ENCODE data around the gene ABCA7.

Gene ABCA7

DNA sequence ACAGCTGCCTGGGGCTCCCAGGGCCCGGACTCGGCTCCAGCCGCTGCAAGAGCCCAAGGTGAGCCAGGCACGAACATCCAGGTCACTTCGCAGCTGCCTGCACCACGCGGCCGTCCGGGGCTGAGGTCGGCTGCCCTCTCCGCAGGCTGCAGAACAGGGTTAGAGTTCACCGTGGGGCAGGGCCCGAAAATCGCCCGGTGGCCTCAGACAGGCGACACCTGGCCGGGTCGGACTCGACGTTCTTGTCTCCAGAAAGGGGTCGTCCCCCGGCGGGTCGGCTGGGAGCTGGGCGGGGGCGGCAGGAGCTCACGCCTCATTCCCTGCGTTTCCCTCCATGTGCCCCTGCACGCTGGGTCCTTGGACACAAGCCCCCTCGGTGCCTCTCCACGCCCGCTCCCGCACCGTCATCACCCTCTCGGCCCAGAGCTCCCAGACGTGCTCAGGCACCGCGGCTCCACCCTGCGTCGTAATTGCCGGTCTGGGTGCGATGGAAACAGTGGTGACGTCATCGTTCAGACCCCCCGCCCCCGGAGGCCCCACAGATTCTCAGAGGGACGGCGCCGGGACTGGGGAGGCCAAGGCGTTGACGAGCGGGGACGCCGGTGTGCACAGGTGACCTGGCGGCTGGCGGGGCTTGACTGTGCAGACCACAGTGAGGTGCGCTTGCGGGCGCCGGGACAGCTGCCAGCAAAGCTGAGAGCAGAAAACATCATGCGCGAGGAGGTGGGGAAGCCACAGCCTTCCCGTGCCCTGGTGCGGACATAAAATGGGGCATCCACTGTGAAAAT, 43.7 kb upstream of the ABCA7 start:
- peaks cover 13% of the 10 kb centered on the region for H3K27me3 ChIP-seq (replicated peaks; ENCODE audit: control insufficient read depth, insufficient read depth, low read length)
- H3K4me1 ChIP-seq (ENCODE audit: control insufficient read depth, insufficient read depth, low read length), result peaks cover 5% of the 10 kb centered on the region
- DNase-seq (ENCODE audit: low read depth), result peak; percentile 57
- peak overlapping the region; percentile 20 for H3K9ac ChIP-seq (ENCODE audit: low read length)
- no peaks in the 10 kb centered on the region for H3K36me3 ChIP-seq (ENCODE audit: control insufficient read depth, insufficient read depth, low read length, severe bottlenecking)
- H3K4me3 ChIP-seq (ENCODE audit: low read length), result peak overlapping the region; percentile 41
- no peaks in the 10 kb centered on the region for H3K9me3 ChIP-seq (ENCODE audit: control insufficient read depth, low read length)

DNA sequence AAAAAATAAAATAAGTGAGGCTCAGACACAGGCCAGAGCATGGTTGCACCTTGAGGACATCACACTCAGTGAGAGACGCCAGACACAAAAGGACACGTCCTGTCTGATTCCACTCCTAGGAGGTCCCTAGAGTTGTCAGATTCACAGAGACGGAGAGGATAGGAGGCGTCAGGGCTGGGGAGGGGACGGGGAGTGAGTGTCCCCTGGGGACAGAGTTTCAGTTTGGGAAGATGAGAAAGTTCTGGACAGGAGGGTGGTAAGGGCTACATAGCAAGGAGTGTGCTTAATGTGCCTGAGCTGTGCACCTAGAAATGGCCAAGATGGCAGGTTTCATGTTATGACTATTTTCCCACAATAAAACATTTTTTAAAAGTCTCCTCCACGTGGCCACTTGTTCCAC, 41.8 kb upstream of the ABCA7 start:
- Histone ChIP-seq H3K9me3 (ENCODE audit: control insufficient read depth, low read length) (no peaks in the 10 kb centered on the region), H3K36me3 (ENCODE audit: control insufficient read depth, insufficient read depth, low read length, severe bottlenecking) (no peaks in the 10 kb centered on the region), H3K9ac (ENCODE audit: low read length) (no peak overlapping the region), H3K4me1 (ENCODE audit: control insufficient read depth, insufficient read depth, low read length) (peaks cover 5% of the 10 kb centered on the region), H3K4me3 (ENCODE audit: low read length) (no peak overlapping the region), H3K27me3 (replicated peaks; ENCODE audit: control insufficient read depth, insufficient read depth, low read length) (peaks cover 18% of the 10 kb centered on the region)
- DNase-seq (ENCODE audit: low read depth), result no peak

DNA sequence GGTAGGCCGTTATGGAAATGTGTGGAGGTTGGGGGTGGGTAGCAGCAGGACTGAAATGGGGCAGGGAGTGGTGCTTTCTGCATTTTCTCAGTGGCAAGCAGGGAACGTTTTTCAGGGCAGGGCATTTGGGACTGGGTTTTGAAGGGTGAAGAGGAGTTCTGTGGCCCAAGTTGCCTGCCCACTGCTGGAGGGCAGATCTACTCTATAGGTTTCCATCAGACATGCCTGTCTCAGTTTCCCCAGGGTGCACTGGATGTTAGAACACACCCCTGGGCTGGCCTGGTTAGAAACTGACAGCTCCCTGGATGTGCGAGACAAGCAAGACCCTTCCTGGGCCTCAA, 40.6 kb upstream of the ABCA7 start:
- no peak for DNase-seq (ENCODE audit: low read depth)
- H3K9me3 ChIP-seq (ENCODE audit: control insufficient read depth, low read length), result no peaks in the 10 kb centered on the region
- H3K4me1 ChIP-seq (ENCODE audit: control insufficient read depth, insufficient read depth, low read length), result peaks cover 5% of the 10 kb centered on the region
- H3K9ac ChIP-seq (ENCODE audit: low read length), result no peak overlapping the region
- no peaks in the 10 kb centered on the region for H3K36me3 ChIP-seq (ENCODE audit: control insufficient read depth, insufficient read depth, low read length, severe bottlenecking)
- no peak overlapping the region for H3K4me3 ChIP-seq (ENCODE audit: low read length)
- H3K27me3 ChIP-seq (replicated peaks; ENCODE audit: control insufficient read depth, insufficient read depth, low read length), result peaks cover 18% of the 10 kb centered on the region

DNA sequence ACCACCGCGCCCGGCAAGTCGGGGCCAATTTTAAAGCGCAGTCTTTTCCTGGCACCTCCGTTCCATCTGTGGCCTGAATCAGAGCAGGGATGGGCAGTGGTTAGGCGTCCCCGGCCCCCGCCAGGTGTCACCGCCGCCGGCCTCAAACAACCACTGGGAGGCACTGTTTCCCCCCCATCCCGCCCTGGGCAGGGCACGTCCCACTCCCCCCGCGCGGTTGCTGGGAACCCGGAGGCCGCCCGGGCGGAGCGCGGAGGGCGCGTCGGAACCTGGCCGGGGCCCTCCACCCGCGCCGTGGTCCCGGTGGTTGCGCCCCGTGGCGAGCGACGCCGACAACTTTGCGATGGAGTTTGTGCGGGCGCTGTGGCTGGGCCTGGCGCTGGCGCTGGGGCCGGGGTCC, 39.8 kb upstream of the ABCA7 start, which contains the start of gene GRIN3B:
Gene GRIN3B, plus strand, starts transcription at position 325 of the 400 bp plus-strand sequence. Its CDS starts 19 bp downstream, at position 344.
- peaks cover 5% of the 10 kb centered on the region for H3K4me1 ChIP-seq (ENCODE audit: control insufficient read depth, insufficient read depth, low read length)
- H3K4me3 ChIP-seq (ENCODE audit: low read length), result no peak within 1 kb of the TSS
- peaks cover 18% of the 10 kb centered on the region for H3K27me3 ChIP-seq (replicated peaks; ENCODE audit: control insufficient read depth, insufficient read depth, low read length)
- no peaks in the 10 kb centered on the region for H3K9me3 ChIP-seq (ENCODE audit: control insufficient read depth, low read length)
- H3K9ac ChIP-seq (ENCODE audit: low read length), result no peak within 1 kb of the TSS
- H3K36me3 ChIP-seq (ENCODE audit: control insufficient read depth, insufficient read depth, low read length, severe bottlenecking), result no peaks in the 10 kb centered on the region
- peak; percentile 87 for DNase-seq (ENCODE audit: low read depth)

DNA sequence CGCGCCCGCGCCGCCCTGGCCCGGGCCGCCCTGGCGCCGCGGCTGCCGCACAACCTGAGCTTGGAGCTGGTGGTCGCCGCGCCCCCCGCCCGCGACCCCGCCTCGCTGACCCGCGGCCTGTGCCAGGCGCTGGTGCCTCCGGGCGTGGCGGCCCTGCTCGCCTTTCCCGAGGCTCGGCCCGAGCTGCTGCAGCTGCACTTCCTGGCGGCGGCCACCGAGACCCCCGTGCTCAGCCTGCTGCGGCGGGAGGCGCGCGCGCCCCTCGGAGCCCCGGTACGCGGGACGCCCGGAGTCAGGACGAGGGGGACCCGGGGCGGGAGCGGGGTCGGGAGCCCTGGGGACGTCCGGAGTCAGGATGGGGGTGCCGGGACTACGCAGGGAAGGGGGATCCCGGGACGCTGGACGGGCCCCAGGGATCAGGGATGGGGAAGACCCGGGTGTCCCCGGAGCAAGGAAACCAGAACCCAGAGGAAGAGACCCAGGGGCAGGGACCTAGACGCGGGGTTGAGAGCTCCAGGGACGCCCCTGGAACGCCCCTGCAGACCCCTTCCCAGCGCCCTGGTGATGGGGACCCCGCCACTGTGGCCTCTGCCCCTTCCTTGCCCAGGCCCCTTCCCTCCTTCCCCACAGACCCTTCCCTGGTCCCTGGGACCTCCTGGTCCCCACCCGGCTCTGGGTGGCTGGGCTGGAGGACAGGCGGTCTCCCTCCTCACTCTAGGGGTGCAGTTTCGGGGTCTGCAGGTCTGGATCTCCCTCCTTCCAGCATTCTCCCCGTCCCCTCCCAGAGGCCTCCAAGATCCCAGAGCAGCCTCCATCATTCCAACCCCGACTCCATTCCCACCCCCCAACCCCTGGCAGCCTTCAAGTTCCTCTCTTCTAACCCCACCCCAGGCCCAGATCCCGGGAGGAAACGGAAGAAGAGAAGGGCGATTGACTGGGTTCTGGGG, 39.0 kb upstream of the ABCA7 start:
- no peak overlapping the region for H3K4me3 ChIP-seq (ENCODE audit: low read length)
- no peak for DNase-seq (ENCODE audit: low read depth)
- peaks cover 5% of the 10 kb centered on the region for H3K4me1 ChIP-seq (ENCODE audit: control insufficient read depth, insufficient read depth, low read length)
- no peaks in the 10 kb centered on the region for H3K36me3 ChIP-seq (ENCODE audit: control insufficient read depth, insufficient read depth, low read length, severe bottlenecking)
- H3K9ac ChIP-seq (ENCODE audit: low read length), result no peak overlapping the region
- H3K9me3 ChIP-seq (ENCODE audit: control insufficient read depth, low read length), result no peaks in the 10 kb centered on the region
- H3K27me3 ChIP-seq (replicated peaks; ENCODE audit: control insufficient read depth, insufficient read depth, low read length), result peaks cover 18% of the 10 kb centered on the region

DNA sequence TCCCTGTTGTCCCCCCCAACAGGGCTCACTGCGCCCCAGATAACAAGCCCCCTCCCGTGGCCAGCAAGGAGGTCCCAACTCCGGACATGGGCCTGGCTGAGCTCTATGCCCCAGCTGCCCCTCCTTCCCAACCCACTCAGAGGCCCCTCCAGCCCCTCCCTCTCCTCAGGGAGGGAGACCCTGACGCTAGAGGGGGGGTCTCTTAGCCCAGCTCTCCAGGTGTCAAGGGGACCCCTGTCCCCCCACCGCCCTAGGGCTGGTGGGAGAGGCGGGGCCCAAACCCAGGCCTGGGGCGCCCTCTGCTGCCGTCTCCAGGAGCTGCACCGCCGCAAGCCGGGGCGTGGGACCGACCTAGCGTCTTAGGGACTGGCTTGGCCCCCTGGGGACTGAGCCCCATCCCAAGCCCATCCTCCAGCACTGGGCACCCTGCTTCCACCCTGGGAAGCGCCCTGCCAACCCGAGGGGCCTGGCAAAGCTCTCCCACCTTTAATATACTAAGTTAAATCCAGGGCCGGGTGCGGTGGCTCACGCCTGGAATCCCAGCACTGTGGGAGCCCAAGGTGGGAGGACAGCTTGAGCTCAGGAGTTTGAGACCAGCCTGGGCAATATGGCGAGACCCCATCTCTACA, 38.3 kb upstream of the ABCA7 start:
- Histone ChIP-seq H3K9me3 (ENCODE audit: control insufficient read depth, low read length) (no peaks in the 10 kb centered on the region), H3K9ac (ENCODE audit: low read length) (no peak overlapping the region), H3K27me3 (replicated peaks; ENCODE audit: control insufficient read depth, insufficient read depth, low read length) (peaks cover 18% of the 10 kb centered on the region), H3K4me1 (ENCODE audit: control insufficient read depth, insufficient read depth, low read length) (no peaks in the 10 kb centered on the region), H3K4me3 (ENCODE audit: low read length) (no peak overlapping the region), H3K36me3 (ENCODE audit: control insufficient read depth, insufficient read depth, low read length, severe bottlenecking) (no peaks in the 10 kb centered on the region)
- DNase-seq (ENCODE audit: low read depth), result peak; percentile 78

DNA sequence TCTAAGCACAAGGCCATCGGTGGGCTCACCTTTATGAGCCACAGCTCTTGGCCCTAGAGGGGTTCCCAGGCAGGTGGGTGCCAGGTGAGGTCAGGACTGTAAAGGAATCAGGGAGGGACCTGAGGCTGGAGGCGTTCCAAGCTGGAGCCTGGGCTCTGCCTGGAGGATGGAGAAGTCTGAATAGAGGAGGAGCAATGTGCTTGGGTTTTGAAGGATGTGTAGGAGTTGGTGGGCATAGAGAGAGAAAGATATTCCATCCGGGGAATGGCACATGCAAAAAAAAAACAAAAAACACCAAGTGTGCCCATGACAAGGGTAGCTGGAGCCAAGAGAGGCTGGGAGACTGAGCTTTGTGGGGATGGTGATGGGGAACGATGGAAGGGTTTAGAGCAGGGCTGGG, 37.3 kb upstream of the ABCA7 start:
- H3K9ac ChIP-seq (ENCODE audit: low read length), result no peak overlapping the region
- no peaks in the 10 kb centered on the region for H3K9me3 ChIP-seq (ENCODE audit: control insufficient read depth, low read length)
- H3K36me3 ChIP-seq (ENCODE audit: control insufficient read depth, insufficient read depth, low read length, severe bottlenecking), result no peaks in the 10 kb centered on the region
- peaks cover 18% of the 10 kb centered on the region for H3K27me3 ChIP-seq (replicated peaks; ENCODE audit: control insufficient read depth, insufficient read depth, low read length)
- no peaks in the 10 kb centered on the region for H3K4me1 ChIP-seq (ENCODE audit: control insufficient read depth, insufficient read depth, low read length)
- H3K4me3 ChIP-seq (ENCODE audit: low read length), result no peak overlapping the region
- DNase-seq (ENCODE audit: low read depth), result no peak

DNA sequence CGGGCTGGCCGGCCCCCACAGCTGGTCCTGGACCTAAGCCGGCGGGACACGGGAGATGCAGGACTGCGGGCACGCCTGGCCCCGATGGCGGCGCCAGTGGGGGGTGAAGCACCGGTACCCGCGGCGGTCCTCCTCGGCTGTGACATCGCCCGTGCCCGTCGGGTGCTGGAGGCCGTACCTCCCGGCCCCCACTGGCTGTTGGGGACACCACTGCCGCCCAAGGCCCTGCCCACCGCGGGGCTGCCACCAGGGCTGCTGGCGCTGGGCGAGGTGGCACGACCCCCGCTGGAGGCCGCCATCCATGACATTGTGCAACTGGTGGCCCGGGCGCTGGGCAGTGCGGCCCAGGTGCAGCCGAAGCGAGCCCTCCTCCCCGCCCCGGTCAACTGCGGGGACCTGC, 36.6 kb upstream of the ABCA7 start:
- H3K4me1 ChIP-seq (ENCODE audit: control insufficient read depth, insufficient read depth, low read length), result no peaks in the 10 kb centered on the region
- H3K27me3 ChIP-seq (replicated peaks; ENCODE audit: control insufficient read depth, insufficient read depth, low read length), result peaks cover 15% of the 10 kb centered on the region
- DNase-seq (ENCODE audit: low read depth), result no peak
- no peaks in the 10 kb centered on the region for H3K9me3 ChIP-seq (ENCODE audit: control insufficient read depth, low read length)
- H3K36me3 ChIP-seq (ENCODE audit: control insufficient read depth, insufficient read depth, low read length, severe bottlenecking), result no peaks in the 10 kb centered on the region
- H3K9ac ChIP-seq (ENCODE audit: low read length), result no peak overlapping the region
- H3K4me3 ChIP-seq (ENCODE audit: low read length), result no peak overlapping the region

DNA sequence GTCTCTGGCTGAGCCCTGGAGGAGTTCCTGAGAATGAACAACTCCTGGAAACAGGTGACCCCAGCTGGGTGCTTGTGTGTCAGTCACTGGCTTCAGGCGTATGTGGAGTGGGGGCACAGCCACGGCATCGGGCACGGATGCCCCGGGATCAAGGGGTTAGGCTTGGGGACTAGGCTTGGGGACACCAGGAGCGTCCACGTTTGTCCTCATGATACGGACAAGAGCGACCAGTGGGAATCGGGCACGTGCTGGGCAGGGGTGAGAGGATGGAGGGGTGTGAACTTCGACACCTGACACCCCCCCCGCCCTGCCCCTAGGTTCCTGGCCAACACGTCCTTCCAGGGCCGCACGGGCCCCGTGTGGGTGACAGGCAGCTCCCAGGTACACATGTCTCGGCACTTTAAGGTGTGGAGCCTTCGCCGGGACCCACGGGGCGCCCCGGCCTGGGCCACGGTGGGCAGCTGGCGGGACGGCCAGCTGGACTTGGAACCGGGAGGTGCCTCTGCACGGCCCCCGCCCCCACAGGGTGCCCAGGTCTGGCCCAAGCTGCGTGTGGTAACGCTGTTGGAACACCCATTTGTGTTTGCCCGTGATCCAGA, 35.6 kb upstream of the ABCA7 start:
- Histone ChIP-seq H3K4me1 (ENCODE audit: control insufficient read depth, insufficient read depth, low read length) (no peaks in the 10 kb centered on the region), H3K9ac (ENCODE audit: low read length) (no peak overlapping the region), H3K9me3 (ENCODE audit: control insufficient read depth, low read length) (no peaks in the 10 kb centered on the region), H3K36me3 (ENCODE audit: control insufficient read depth, insufficient read depth, low read length, severe bottlenecking) (no peaks in the 10 kb centered on the region), H3K4me3 (ENCODE audit: low read length) (no peak overlapping the region), H3K27me3 (replicated peaks; ENCODE audit: control insufficient read depth, insufficient read depth, low read length) (peaks cover 8% of the 10 kb centered on the region)
- no peak for DNase-seq (ENCODE audit: low read depth)

DNA sequence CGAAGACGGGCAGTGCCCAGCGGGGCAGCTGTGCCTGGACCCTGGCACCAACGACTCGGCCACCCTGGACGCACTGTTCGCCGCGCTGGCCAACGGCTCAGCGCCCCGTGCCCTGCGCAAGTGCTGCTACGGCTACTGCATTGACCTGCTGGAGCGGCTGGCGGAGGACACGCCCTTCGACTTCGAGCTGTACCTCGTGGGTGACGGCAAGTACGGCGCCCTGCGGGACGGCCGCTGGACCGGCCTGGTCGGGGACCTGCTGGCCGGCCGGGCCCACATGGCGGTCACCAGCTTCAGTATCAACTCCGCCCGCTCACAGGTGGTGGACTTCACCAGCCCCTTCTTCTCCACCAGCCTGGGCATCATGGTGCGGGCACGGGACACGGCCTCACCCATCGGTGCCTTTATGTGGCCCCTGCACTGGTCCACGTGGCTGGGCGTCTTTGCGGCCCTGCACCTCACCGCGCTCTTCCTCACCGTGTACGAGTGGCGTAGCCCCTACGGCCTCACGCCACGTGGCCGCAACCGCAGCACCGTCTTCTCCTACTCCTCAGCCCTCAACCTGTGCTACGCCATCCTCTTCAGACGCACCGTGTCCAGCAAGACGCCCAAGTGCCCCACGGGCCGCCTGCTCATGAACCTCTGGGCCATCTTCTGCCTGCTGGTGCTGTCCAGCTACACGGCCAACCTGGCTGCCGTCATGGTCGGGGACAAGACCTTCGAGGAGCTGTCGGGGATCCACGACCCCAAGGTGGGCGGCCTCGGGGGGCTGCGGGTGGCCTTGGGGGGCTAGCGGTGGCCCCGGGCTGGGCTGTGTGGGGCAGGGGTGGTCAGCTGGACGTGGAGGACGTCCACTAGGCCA, 34.9 kb upstream of the ABCA7 start:
- H3K4me3 ChIP-seq (ENCODE audit: low read length), result no peak overlapping the region
- H3K9ac ChIP-seq (ENCODE audit: low read length), result no peak overlapping the region
- peaks cover 5% of the 10 kb centered on the region for H3K27me3 ChIP-seq (replicated peaks; ENCODE audit: control insufficient read depth, insufficient read depth, low read length)
- H3K4me1 ChIP-seq (ENCODE audit: control insufficient read depth, insufficient read depth, low read length), result no peaks in the 10 kb centered on the region
- DNase-seq (ENCODE audit: low read depth), result no peak
- peaks cover 1% of the 10 kb centered on the region for H3K36me3 ChIP-seq (ENCODE audit: control insufficient read depth, insufficient read depth, low read length, severe bottlenecking)
- no peaks in the 10 kb centered on the region for H3K9me3 ChIP-seq (ENCODE audit: control insufficient read depth, low read length)

All from adipocyte (in vitro differentiated cells).